ENCODE data around the gene CSNK1D. TPM values are rescaled to one million over a fixed set of nuclear protein-coding genes. Genes with fewer than 3 reads are reported as not detected.
A peak's percentile ranks its signal among the peaks of the same experiment; 100 is the strongest.
"Not testable (repeated sequence)": the region's sequence is repeated elsewhere in the genome, so short reads cannot be mapped to it uniquely, and the experiment has no call there.

Gene CSNK1D
- polyA plus RNA-seq, 4 donors, result 111 to 148 (median 137) TPM

- H3K4me3 ChIP-seq (ENCODE audit: low read depth in 1 of 3, low read length in 3 of 3), result no peak overlapping the region
- H3K27me3 ChIP-seq (ENCODE audit: control insufficient read depth in 3 of 3, insufficient read depth in 3 of 3, low read length in 3 of 3), result no peaks in the 10 kb centered on the region
- DNase-seq (peak in 1 of 2 donors; percentile 36), FAIRE-seq (no peak)
- no peak overlapping the region for H3K27ac ChIP-seq (ENCODE audit: low read depth in 1 of 3, low read length in 2 of 3)
- peaks cover 0 to 6% (median 0%) of the 10 kb centered on the region in 3 donors for H3K4me1 ChIP-seq (ENCODE audit: control insufficient read depth in 3 of 3, insufficient read depth in 2 of 3, low read depth in 1 of 3, low read length in 2 of 3)
- H3K9me3 ChIP-seq (ENCODE audit: control insufficient read depth in 2 of 2, insufficient read depth in 1 of 2, low read depth in 1 of 2, low read length in 1 of 2), result no peaks in the 10 kb centered on the region
- WGBS, 3 donors, result 77 to 80% (median 77%) methylated on average over 13 of the region's 13 CpGs
- H3K36me3 ChIP-seq (ENCODE audit: control insufficient read depth in 3 of 3, insufficient read depth in 2 of 3, low read depth in 1 of 3, low read length in 3 of 3), result peaks cover 0 to 64% (median 0%) of the 10 kb centered on the region in 3 donors
Observed at GRCh38 chr17:82200743-82201497, 72.6 kb downstream of the CSNK1D start.

DNA sequence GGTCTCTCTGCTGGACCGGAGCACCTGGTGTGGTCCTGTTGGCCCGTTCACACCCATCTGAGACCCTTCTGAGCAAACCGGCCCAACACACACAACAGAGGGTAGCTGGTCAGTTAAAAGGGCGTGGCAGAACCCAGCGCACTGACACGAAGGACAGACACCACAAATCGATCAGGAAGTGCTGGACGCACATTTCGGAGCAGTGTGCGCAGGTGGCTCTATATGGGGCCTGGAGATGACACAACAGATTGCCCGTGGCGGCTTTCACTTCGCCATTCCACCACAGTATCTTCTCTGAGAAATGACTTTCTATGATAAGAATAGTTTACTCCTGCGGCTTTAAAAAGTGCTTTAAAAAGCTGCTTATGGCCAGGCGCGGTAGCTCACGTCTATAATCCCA is 73.4 kb downstream of the CSNK1D start:
- no peak for DNase-seq
- H3K9me3 ChIP-seq (ENCODE audit: control insufficient read depth in 2 of 2, insufficient read depth in 1 of 2, low read depth in 1 of 2, low read length in 1 of 2), result no peaks in the 10 kb centered on the region
- H3K36me3 ChIP-seq (ENCODE audit: control insufficient read depth in 3 of 3, insufficient read depth in 2 of 3, low read depth in 1 of 3, low read length in 3 of 3), result peaks cover 0 to 71% (median 0%) of the 10 kb centered on the region in 3 donors
- no peaks in the 10 kb centered on the region for H3K27me3 ChIP-seq (ENCODE audit: control insufficient read depth in 3 of 3, insufficient read depth in 3 of 3, low read length in 3 of 3)
- no peak for FAIRE-seq
- no peak overlapping the region for H3K27ac ChIP-seq (ENCODE audit: low read depth in 1 of 3, low read length in 2 of 3)
- WGBS, 3 donors, result 90 to 93% (median 90%) methylated on average over 17 of the region's 17 CpGs
- no peak overlapping the region for H3K4me3 ChIP-seq (ENCODE audit: low read depth in 1 of 3, low read length in 3 of 3)
- no peaks in the 10 kb centered on the region for H3K4me1 ChIP-seq (ENCODE audit: control insufficient read depth in 3 of 3, insufficient read depth in 2 of 3, low read depth in 1 of 3, low read length in 2 of 3)

DNA sequence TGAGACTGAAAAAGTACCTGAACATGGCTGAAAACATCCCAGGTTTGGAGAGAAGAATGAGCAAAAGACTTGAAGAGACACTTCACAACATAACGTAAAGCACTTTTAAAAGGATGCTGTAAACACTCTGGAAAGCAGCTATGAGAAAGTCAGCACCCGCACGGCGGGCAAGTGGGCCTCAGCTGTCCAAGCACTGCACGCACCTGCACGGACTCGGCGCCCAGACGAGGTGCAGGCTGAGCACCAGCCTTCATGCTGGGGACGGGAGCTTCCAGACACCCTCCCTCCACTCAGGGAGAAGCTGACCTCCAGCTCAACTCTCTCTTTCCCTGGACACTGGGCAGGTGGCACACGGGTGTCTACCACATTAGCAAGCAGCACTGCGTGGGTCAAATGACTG is 74.0 kb downstream of the CSNK1D start:
- no peaks in the 10 kb centered on the region for H3K4me1 ChIP-seq (ENCODE audit: control insufficient read depth in 3 of 3, insufficient read depth in 2 of 3, low read depth in 1 of 3, low read length in 2 of 3)
- H3K27me3 ChIP-seq (ENCODE audit: control insufficient read depth in 3 of 3, insufficient read depth in 3 of 3, low read length in 3 of 3), result no peaks in the 10 kb centered on the region
- DNase-seq (no peak), FAIRE-seq (no peak)
- H3K36me3 ChIP-seq (ENCODE audit: control insufficient read depth in 3 of 3, insufficient read depth in 2 of 3, low read depth in 1 of 3, low read length in 3 of 3), result peaks cover 0 to 75% (median 0%) of the 10 kb centered on the region in 3 donors
- H3K4me3 ChIP-seq (ENCODE audit: low read depth in 1 of 3, low read length in 3 of 3), result no peak overlapping the region
- WGBS, 3 donors, result 91 to 94% (median 94%) methylated on average over 12 of the region's 12 CpGs
- H3K9me3 ChIP-seq (ENCODE audit: control insufficient read depth in 2 of 2, insufficient read depth in 1 of 2, low read depth in 1 of 2, low read length in 1 of 2), result no peaks in the 10 kb centered on the region
- no peak overlapping the region for H3K27ac ChIP-seq (ENCODE audit: low read depth in 1 of 3, low read length in 2 of 3)

DNA sequence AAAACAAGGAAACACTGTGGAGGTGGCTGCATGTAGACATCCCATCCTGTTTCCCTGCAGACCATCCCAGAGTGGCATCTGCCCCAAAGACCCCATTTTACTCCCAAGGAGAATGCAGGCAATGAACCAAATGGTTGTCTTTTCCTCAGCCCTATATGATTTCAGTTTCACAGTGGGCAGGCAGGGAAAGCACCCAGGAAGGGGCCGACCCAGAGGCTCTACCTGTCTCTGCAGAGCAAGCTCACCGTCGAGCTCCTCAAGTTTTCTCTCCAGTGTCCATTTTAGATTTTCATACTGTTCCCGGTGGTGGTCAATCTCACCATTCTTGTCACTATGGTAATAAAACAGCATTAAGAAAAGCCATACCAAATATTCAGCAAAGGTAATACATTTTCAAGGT is 75.4 kb downstream of the CSNK1D start:
- no peaks in the 10 kb centered on the region for H3K27me3 ChIP-seq (ENCODE audit: control insufficient read depth in 3 of 3, insufficient read depth in 3 of 3, low read length in 3 of 3)
- no peaks in the 10 kb centered on the region for H3K9me3 ChIP-seq (ENCODE audit: control insufficient read depth in 2 of 2, insufficient read depth in 1 of 2, low read depth in 1 of 2, low read length in 1 of 2)
- no peak overlapping the region for H3K27ac ChIP-seq (ENCODE audit: low read depth in 1 of 3, low read length in 2 of 3)
- no peak for FAIRE-seq
- H3K36me3 ChIP-seq (ENCODE audit: control insufficient read depth in 3 of 3, insufficient read depth in 2 of 3, low read depth in 1 of 3, low read length in 3 of 3), result peaks cover 0 to 76% (median 0%) of the 10 kb centered on the region in 3 donors
- no peak overlapping the region for H3K4me3 ChIP-seq (ENCODE audit: low read depth in 1 of 3, low read length in 3 of 3)
- peaks cover 0 to 10% (median 0%) of the 10 kb centered on the region in 3 donors for H3K4me1 ChIP-seq (ENCODE audit: control insufficient read depth in 3 of 3, insufficient read depth in 2 of 3, low read depth in 1 of 3, low read length in 2 of 3)
- WGBS, 3 donors, result 81 to 92% (median 86%) methylated on average over 4 of the region's 4 CpGs
- no peak for DNase-seq

- peaks cover 0 to 82% (median 3%) of the 10 kb centered on the region in 3 donors for H3K36me3 ChIP-seq (ENCODE audit: control insufficient read depth in 3 of 3, insufficient read depth in 2 of 3, low read depth in 1 of 3, low read length in 3 of 3)
Observed at GRCh38 chr17:82195675-82196672, 77.5 kb downstream of the CSNK1D start.

GRCh38 chr17:82194765-82195164 is 78.7 kb downstream of the CSNK1D start:
- peaks cover 0 to 71% (median 3%) of the 10 kb centered on the region in 3 donors for H3K36me3 ChIP-seq (ENCODE audit: control insufficient read depth in 3 of 3, insufficient read depth in 2 of 3, low read depth in 1 of 3, low read length in 3 of 3)
- H3K4me3 ChIP-seq (ENCODE audit: low read depth in 1 of 3, low read length in 3 of 3), result no peak overlapping the region
- FAIRE-seq (no peak), DNase-seq (no peak)
- no peak overlapping the region for H3K27ac ChIP-seq (ENCODE audit: low read depth in 1 of 3, low read length in 2 of 3)
- H3K4me1 ChIP-seq (ENCODE audit: control insufficient read depth in 3 of 3, insufficient read depth in 2 of 3, low read depth in 1 of 3, low read length in 2 of 3), result peaks cover 0 to 16% (median 0%) of the 10 kb centered on the region in 3 donors
- no peaks in the 10 kb centered on the region for H3K27me3 ChIP-seq (ENCODE audit: control insufficient read depth in 3 of 3, insufficient read depth in 3 of 3, low read length in 3 of 3)
- H3K9me3 ChIP-seq (ENCODE audit: control insufficient read depth in 2 of 2, insufficient read depth in 1 of 2, low read depth in 1 of 2, low read length in 1 of 2), result no peaks in the 10 kb centered on the region
- 95 to 96% (median 96%) methylated on average over 15 to 16 of the region's 16 CpGs for WGBS, 3 donors

More at GRCh38 chr17:82195675-82196672, 77.5 kb downstream of the CSNK1D start:
- FAIRE-seq (no peak), DNase-seq (no peak)
- 77 to 89% (median 87%) methylated on average over 25 of the region's 25 CpGs for WGBS, 3 donors
- Histone ChIP-seq H3K27ac (ENCODE audit: low read depth in 1 of 3, low read length in 2 of 3) (peak overlapping the region in 2 of 3 donors; percentile 14 to 46), H3K9me3 (ENCODE audit: control insufficient read depth in 2 of 2, insufficient read depth in 1 of 2, low read depth in 1 of 2, low read length in 1 of 2) (no peaks in the 10 kb centered on the region), H3K27me3 (ENCODE audit: control insufficient read depth in 3 of 3, insufficient read depth in 3 of 3, low read length in 3 of 3) (no peaks in the 10 kb centered on the region), H3K4me1 (ENCODE audit: control insufficient read depth in 3 of 3, insufficient read depth in 2 of 3, low read depth in 1 of 3, low read length in 2 of 3) (peaks cover 0 to 16% (median 0%) of the 10 kb centered on the region in 3 donors), H3K4me3 (ENCODE audit: low read depth in 1 of 3, low read length in 3 of 3) (no peak overlapping the region)

GRCh38 chr17:82193520-82194220 is 79.8 kb downstream of the CSNK1D start:
- H3K36me3 ChIP-seq (ENCODE audit: control insufficient read depth in 3 of 3, insufficient read depth in 2 of 3, low read depth in 1 of 3, low read length in 3 of 3), result peaks cover 0 to 67% (median 3%) of the 10 kb centered on the region in 3 donors
- WGBS, 3 donors, result 23 to 59% (median 55%) methylated on average over 16 of the region's 16 CpGs
- H3K4me1 ChIP-seq (ENCODE audit: control insufficient read depth in 3 of 3, insufficient read depth in 2 of 3, low read depth in 1 of 3, low read length in 2 of 3), result peaks cover 0 to 16% (median 0%) of the 10 kb centered on the region in 3 donors
- DNase-seq, result peak; percentile 81 to 89
- no peak for FAIRE-seq
- H3K9me3 ChIP-seq (ENCODE audit: control insufficient read depth in 2 of 2, insufficient read depth in 1 of 2, low read depth in 1 of 2, low read length in 1 of 2), result no peaks in the 10 kb centered on the region
- H3K27ac ChIP-seq (ENCODE audit: low read depth in 1 of 3, low read length in 2 of 3), result peak overlapping the region; percentile 86 to 88 (median 87)
- H3K4me3 ChIP-seq (ENCODE audit: low read depth in 1 of 3, low read length in 3 of 3), result no peak overlapping the region
- H3K27me3 ChIP-seq (ENCODE audit: control insufficient read depth in 3 of 3, insufficient read depth in 3 of 3, low read length in 3 of 3), result no peaks in the 10 kb centered on the region

DNA sequence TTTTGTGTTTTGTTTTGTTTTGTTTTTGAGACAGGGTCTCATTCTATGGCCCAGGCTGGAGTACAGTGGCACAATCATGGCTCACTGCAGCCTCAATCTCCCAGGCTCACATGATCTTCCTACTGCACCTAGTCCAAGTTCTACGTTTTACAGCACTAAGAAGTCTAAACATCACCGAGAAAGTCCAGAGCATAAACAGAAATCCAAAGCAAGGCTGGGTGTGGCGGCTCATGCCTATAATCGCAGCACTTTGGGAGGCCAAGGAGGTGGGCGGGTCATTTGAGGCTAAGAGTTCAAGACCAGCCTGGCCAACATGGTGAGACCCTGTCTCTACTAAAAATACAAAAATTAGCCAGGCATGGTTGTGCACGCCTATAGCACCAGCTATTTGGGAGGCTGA is 80.5 kb downstream of the CSNK1D start:
- Histone ChIP-seq H3K36me3 (ENCODE audit: control insufficient read depth in 3 of 3, insufficient read depth in 2 of 3, low read depth in 1 of 3, low read length in 3 of 3) (peaks cover 0 to 67% (median 3%) of the 10 kb centered on the region in 3 donors), H3K27ac (ENCODE audit: low read depth in 1 of 3, low read length in 2 of 3) (peak overlapping the region; percentile 86 to 88 (median 87)), H3K4me1 (ENCODE audit: control insufficient read depth in 3 of 3, insufficient read depth in 2 of 3, low read depth in 1 of 3, low read length in 2 of 3) (peaks cover 0 to 16% (median 3%) of the 10 kb centered on the region in 3 donors)
- H3K9me3 ChIP-seq (ENCODE audit: control insufficient read depth in 2 of 2, insufficient read depth in 1 of 2, low read depth in 1 of 2, low read length in 1 of 2); H3K4me3 ChIP-seq (ENCODE audit: low read depth in 1 of 3, low read length in 3 of 3); FAIRE-seq; H3K27me3 ChIP-seq (ENCODE audit: control insufficient read depth in 3 of 3, insufficient read depth in 3 of 3, low read length in 3 of 3): not testable (repeated sequence)
- WGBS, 3 donors, result 41 to 72% (median 56%) methylated on average over 6 of the region's 6 CpGs
- DNase-seq, result peak; percentile 82
